Rectal smooth muscle tissue (tissue), 1 donor: ENCODE data around the gene MMGT1.
"Not testable (repeated sequence)": the region's sequence is repeated elsewhere in the genome, so short reads cannot be mapped to it uniquely, and the experiment has no call there.

Experiments
- H3K27ac ChIP-seq: one replicate; pipeline ENCODE4 v1.7.0; 2013; ENCODE audit warnings: low read depth, low read length, inconsistent platforms
- H3K27me3 ChIP-seq: one replicate; pipeline ENCODE4 v1.7.0; 2013; ENCODE audit warnings: low read length; ENCODE audit not compliant: control insufficient read depth, insufficient read depth
- H3K36me3 ChIP-seq: one replicate; pipeline ENCODE4 v1.7.0; 2013; ENCODE audit warnings: low read length; ENCODE audit not compliant: control insufficient read depth, insufficient read depth
- H3K4me1 ChIP-seq: one replicate; pipeline ENCODE4 v1.7.0; 2013; ENCODE audit warnings: low read length; ENCODE audit not compliant: control insufficient read depth, insufficient read depth
- H3K4me3 ChIP-seq: one replicate; pipeline ENCODE4 v1.7.0; 2013; ENCODE audit warnings: low read length
- H3K9ac ChIP-seq: one replicate; pipeline ENCODE4 v1.7.0; 2013; ENCODE audit warnings: low read length

Gene MMGT1

DNA sequence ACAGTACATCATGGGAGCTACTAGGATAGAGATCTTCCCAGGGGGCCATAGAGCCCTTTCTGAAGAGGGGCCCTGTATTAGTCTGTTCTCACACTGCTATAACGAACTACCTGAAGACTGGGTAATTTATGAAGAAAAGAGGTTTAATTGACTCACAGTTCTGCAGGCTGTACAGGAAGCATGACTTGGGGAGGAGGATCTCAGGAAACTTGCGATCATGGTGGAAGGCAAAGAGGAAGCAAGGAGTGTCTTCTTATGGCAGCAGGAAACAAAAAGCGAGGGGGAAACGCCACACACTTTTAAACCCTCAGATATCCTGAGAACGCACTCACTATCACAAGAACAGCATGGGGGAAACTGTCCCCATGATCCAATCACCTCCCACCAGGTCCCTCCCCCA lies 7.2 kb upstream of the MMGT1 start:
- Histone ChIP-seq H3K4me1 (no peaks in the 10 kb centered on the region), H3K36me3 (no peaks in the 10 kb centered on the region), H3K27me3 (peaks cover 3% of the 10 kb centered on the region), H3K9ac (no peak overlapping the region), H3K27ac (no peak overlapping the region), H3K4me3 (no peak overlapping the region)

DNA sequence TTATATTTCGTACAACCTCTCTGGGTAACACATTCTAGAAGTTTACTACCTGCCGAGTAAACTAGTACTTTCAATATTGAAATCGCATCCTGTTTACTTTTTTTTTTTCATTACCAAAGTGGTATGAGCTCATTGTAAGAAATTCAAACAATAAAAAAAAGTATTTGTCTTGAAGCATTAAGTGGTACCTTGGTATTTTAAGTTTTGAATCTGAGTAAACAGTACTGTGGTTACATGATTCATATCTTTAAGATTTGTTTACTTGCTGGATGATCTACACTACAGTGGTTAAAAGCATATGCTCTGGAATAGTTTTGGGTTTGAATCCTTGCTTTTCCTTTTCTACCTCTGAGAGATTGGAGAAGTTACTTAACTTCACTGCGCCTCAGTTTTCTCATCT lies 3.8 kb upstream of the MMGT1 start:
- Histone ChIP-seq H3K27ac (no peak overlapping the region), H3K4me1 (no peaks in the 10 kb centered on the region), H3K9ac (no peak overlapping the region), H3K4me3 (no peak overlapping the region), H3K27me3 (peaks cover 3% of the 10 kb centered on the region), H3K36me3 (no peaks in the 10 kb centered on the region)

DNA sequence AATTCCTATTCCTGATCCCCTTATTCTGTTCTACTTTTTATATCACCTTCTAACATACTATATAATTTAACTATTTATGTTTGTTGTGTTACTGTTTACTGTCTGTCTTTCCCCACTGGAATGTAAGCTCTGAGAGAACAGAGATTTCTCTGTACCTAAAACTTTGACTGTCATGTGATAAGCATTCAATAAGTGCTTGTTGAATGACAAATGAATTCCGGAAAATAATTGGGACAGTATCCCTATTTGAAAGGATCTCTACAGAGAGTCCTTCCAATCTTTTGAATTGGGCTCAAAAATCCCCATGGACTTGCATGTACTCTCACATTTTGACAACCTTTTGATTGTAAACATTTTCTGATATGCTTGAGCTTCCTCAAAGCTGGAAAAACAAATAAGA lies 1.6 kb upstream of the MMGT1 start:
- Histone ChIP-seq H3K9ac (no peak overlapping the region), H3K4me1 (no peaks in the 10 kb centered on the region), H3K4me3 (no peak overlapping the region), H3K36me3 (no peaks in the 10 kb centered on the region), H3K27ac (no peak overlapping the region), H3K27me3 (no peaks in the 10 kb centered on the region)

DNA sequence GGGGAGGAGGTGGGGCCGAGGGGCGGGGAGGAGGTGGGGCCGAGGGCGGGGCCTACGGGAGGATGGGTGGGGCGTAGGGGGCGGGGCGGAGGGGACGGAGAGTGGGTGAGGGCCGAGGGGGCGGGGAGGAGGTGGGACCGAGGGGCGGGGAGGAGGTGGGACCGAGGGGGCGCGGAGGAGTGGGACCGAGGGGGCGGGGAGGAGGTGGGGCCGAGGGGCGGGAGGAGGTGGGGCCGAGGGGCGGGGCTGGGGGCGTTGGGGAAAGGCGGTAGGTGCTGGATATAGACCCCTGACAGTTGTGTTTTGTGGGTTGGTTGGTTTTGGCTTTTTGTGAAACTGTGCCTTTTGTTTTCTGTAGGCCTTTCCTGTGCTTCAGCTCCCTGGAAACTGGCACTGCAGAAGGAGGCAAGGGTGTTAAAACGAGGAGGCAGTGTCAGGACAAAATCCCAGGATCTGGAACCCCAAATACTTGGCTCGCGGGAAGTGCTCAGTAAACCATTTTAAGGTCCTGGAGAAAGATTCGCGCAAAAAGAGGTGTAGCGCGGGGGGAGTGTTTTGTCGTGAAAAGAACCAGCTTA lies 580 bp upstream of the MMGT1 start:
- Histone ChIP-seq H3K4me1 (no peaks in the 10 kb centered on the region), H3K27me3 (no peaks in the 10 kb centered on the region), H3K4me3 (peak overlapping the region; percentile 56), H3K27ac (peak overlapping the region; percentile 30), H3K36me3 (no peaks in the 10 kb centered on the region), H3K9ac (no peak overlapping the region)

DNA sequence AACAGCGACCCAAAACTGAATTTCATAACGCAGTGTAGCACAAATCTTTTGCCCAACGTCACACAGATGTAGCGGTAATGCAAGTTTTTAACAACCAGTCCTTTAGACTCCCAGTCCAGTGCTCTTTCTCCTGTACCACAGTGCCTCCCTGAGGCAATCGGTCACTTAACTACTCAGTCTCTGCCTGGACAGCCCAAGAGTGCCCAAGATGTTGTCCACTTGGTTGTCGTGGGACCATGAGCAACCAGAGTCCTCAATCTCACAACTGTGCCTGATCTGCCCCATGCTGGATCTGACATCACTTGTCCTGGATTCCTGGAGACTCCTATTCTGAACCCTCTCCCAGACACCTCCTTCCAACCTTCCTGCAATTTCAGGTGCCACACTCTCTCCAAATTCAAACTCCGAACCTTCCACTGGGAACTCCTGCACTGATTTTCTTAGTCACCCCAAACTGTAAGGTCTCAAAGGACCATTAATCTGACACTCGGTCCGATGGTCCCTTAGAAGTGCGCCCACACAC lies 702 bp downstream of the MMGT1 start:
- H3K36me3 ChIP-seq = no peaks in the 10 kb centered on the region
- no peaks in the 10 kb centered on the region for H3K27me3 ChIP-seq
- H3K4me3 ChIP-seq = peak overlapping the region; percentile 60
- peak overlapping the region; percentile 95 for H3K27ac ChIP-seq
- H3K9ac ChIP-seq = peak overlapping the region; percentile 81
- no peaks in the 10 kb centered on the region for H3K4me1 ChIP-seq

DNA sequence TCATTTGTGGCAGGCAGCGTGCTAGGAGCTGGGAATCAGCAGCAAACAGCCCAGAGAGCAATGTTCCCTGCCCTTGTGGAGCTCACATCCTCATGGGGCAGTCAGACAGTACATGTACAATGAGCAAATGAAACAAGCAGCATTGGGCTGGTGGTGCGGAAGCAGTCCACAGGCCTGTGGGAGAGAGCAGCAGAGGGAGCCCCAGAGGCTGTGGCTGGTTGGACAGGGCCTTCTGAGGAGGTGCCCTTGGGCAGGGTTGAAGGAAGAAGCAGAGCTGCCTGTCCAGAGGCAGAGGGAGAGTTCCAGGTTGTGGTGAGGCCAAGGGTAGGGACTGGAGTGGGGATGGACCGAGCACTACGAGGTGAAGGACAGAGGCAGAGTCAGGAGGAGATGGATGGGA lies 22.5 kb downstream of the MMGT1 start:
- Histone ChIP-seq H3K4me1 (no peaks in the 10 kb centered on the region), H3K27ac (no peak overlapping the region), H3K4me3 (no peak overlapping the region), H3K9ac (no peak overlapping the region), H3K27me3 (no peaks in the 10 kb centered on the region), H3K36me3 (no peaks in the 10 kb centered on the region)

DNA sequence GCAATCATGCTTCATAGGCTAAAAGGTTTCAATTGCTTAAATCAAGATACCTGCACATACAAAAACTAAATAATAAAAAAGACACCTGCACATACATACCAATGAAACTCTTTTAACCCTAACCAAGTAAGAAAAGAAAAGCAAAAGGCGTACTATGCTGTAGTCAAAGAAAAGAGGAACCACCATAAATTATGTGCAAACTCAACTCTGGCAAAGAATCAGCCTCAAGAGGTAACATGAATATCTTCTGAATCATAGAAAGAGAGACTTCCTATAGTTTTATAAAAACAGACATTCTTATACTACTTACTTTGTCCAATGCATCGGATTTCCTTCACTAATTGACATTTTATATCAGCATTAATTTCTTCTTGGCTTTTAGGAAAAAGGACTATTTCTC lies 29.3 kb downstream of the MMGT1 start:
- H3K27me3 ChIP-seq = no peaks in the 10 kb centered on the region
- no peak overlapping the region for H3K4me3 ChIP-seq
- H3K9ac ChIP-seq = no peak overlapping the region
- H3K36me3 ChIP-seq = no peaks in the 10 kb centered on the region
- no peak overlapping the region for H3K27ac ChIP-seq
- no peaks in the 10 kb centered on the region for H3K4me1 ChIP-seq

DNA sequence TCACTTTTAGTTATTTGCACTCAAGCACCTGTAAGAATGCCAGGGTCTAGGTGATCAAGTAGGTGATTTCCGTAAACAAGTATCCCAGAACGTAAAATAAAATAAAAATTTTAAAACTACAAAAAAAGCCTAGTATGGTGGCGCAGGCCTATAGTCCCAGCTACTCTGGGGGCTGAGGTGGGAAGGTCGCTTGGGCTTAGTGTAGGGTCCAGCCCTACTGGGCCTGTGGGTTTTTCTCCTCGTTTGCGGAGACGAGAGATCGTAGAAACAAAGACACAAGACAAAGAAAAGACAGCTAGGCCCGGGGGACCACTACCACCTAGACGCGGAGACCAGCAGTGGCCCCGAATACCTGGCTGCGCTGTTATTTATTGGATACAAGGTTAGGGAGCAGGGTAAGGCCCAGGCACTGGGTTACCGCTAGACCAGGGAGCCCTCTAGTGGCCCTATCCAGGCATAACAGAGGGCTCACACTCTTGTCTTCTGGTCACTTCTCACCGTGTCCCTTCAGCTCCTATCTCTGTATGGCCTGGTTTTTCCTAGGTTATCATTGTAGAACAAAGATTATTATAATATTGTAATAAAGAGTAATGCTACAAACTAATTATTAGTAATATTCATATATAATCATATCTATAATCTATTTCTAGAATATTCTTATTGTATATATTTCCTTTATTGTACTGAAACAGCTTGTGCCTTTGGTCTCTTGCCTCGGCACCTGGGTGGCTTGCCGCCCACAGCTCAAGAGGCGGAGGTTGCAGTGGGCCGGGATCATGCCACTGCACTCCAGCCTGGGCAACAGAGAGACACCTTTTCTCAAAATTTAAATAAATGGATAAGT lies 41.9 kb downstream of the MMGT1 start:
- Histone ChIP-seq H3K9ac (no peak overlapping the region), H3K4me1 (no peaks in the 10 kb centered on the region), H3K4me3 (no peak overlapping the region), H3K27me3 (no peaks in the 10 kb centered on the region), H3K27ac (no peak overlapping the region), H3K36me3 (no peaks in the 10 kb centered on the region)

DNA sequence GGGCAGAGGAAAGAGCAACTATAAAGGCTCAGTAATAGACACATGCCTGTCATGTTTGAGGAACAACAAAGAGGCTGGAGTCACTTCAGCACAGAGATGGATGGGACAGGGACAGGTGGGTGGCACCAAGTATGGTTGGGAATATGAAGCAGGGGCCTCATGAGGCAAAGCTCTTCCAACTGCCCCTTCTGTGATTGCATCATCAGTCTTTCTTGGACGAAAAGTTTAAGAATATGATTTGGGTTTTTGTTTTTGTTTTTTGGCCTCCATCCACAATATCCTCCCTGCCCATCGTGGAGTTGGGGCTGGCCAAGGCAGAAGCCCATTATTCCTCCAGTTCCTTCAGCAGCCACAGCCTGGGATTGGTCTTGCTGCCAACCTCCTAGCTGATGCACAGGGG lies 45.9 kb downstream of the MMGT1 start:
- Histone ChIP-seq H3K4me3 (no peak overlapping the region), H3K4me1 (no peaks in the 10 kb centered on the region), H3K9ac (no peak overlapping the region), H3K27me3 (no peaks in the 10 kb centered on the region), H3K27ac (no peak overlapping the region), H3K36me3 (no peaks in the 10 kb centered on the region)

DNA sequence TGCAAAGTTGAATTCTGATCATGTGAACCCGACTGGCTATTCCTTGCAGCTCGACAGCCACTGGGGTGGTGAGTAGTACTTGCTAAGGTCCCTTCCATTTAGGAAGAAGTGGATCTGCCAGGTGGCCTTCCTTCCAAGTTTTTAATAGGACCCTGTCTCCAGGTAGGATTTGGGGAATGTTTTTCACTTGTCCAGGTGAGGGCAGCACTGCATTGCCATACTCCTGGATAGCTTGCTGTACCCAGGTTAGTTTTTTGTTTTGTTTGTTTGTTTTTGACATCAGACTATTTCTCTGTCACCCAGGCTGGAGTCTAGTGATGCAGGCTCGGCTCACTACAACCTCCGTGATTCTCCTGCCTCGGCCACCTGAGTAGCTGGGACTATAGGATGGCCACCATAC lies 50.4 kb downstream of the MMGT1 start:
- H3K27me3 ChIP-seq = no peaks in the 10 kb centered on the region

DNA sequence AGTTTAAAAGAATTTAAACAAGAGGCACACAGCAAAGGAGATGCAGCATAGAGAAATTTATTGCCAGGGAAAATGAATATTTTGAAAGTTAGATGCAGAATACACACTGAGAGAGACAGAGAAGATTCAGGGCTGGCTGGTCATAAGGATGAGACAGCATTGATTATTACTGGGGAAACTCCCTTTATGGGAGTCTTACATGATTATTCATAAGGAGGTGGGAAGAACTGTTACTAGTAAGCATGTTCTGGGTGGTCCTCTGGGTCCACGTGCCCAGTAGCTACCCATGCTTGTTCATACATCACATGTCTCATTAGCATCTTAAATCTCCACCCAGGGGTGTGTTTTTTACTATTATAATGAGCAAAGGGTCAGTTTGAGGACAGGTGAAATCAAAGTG lies 53.3 kb downstream of the MMGT1 start:
- H3K4me3 ChIP-seq, H3K27me3 ChIP-seq, H3K36me3 ChIP-seq, H3K9ac ChIP-seq, H3K27ac ChIP-seq, H3K4me1 ChIP-seq: not testable (repeated sequence)

More for the DNA sequence above, 50.4 kb downstream of the MMGT1 start:
- Histone ChIP-seq H3K27ac (no peak overlapping the region), H3K36me3 (no peaks in the 10 kb centered on the region), H3K4me3 (no peak overlapping the region), H3K9ac (no peak overlapping the region), H3K4me1 (no peaks in the 10 kb centered on the region)

DNA sequence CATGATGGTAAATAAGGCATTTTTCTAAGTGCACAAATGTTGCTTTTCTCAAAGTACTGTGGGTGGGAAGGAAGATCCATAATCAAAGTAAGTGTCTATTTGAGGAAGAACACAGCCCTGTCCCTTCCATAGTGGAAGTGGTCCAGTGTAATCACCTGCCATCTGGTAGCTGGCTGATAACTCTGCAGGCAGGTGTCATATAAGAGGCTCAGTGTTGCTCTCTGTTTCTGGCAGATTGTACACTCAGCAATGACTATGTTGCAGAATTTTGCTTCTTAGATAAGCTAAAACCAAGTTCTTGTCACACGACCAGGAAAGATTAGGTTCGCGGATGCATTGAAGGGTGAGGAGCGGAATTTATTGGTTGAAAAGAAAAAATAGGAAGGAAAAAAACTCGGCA lies 59.4 kb downstream of the MMGT1 start:
- H3K27ac ChIP-seq = no peak overlapping the region
- no peak overlapping the region for H3K9ac ChIP-seq
- no peaks in the 10 kb centered on the region for H3K4me1 ChIP-seq
- no peaks in the 10 kb centered on the region for H3K27me3 ChIP-seq
- H3K4me3 ChIP-seq = no peak overlapping the region
- no peaks in the 10 kb centered on the region for H3K36me3 ChIP-seq
